CD14-positive monocyte (primary cell): ENCODE measurements around the gene CYSLTR2. TPM values are rescaled to one million over a fixed set of nuclear protein-coding genes. Genes with fewer than 3 reads are reported as not detected.

Experiments used
- DNase-seq, 3 donors: peaks; one replicate each; pipeline ENCODE4 v3.0.0-alpha.2; 2011 to 2022
- H2AFZ ChIP-seq: 2 replicates; pipeline ENCODE4 v1.6.0; 2012; ENCODE audit warnings: mild to moderate bottlenecking, low read depth, low read length, inconsistent platforms; ENCODE audit not compliant: insufficient read depth, poor library complexity, severe bottlenecking
- H3K27ac ChIP-seq, 2 donors: 1 replicate in 1 of 2; 2 replicates in 1 of 2; pipeline ENCODE4 v1.5.1; 2012 to 2013; ENCODE audit warnings: low read length in 2 of 2, control low read depth in 1 of 2, inconsistent platforms in 1 of 2, low read depth in 1 of 2, mild to moderate bottlenecking in 1 of 2
- H3K27me3 ChIP-seq, 2 donors: one replicate each; pipeline versions ENCODE4 v1.6.0 to v1.6.1; 2011 to 2013; ENCODE audit warnings: low read length in 2 of 2; ENCODE audit not compliant: control insufficient read depth in 2 of 2, insufficient read depth in 2 of 2
- H3K36me3 ChIP-seq, 2 donors: replicated peaks in 1 of 2; 1 replicate in 1 of 2; 2 replicates in 1 of 2; pipeline versions ENCODE4 v1.5.1 to v1.6.1; 2012 to 2013; ENCODE audit warnings: low read length in 2 of 2, control low read depth in 1 of 2, inconsistent platforms in 1 of 2, mild to moderate bottlenecking in 1 of 2; ENCODE audit not compliant: insufficient read depth in 2 of 2, control insufficient read depth in 1 of 2
- H3K4me1 ChIP-seq, 2 donors: 1 replicate in 1 of 2; 2 replicates in 1 of 2; pipeline versions ENCODE4 v1.5.1 to v1.6.1; 2012 to 2013; ENCODE audit warnings: low read length in 2 of 2, control low read depth in 1 of 2, inconsistent platforms in 1 of 2, mild to moderate bottlenecking in 1 of 2, moderate library complexity in 1 of 2; ENCODE audit not compliant: insufficient read depth in 2 of 2, control insufficient read depth in 1 of 2
- H3K4me2 ChIP-seq: replicated peaks from 2 replicates; pipeline ENCODE3; 2012; ENCODE audit warnings: low read length, moderate library complexity, mild to moderate bottlenecking; ENCODE audit not compliant: poor library complexity, severe bottlenecking; ENCODE audit errors: extremely low read depth
- H3K4me3 ChIP-seq, 3 experiments: fragments of 200-600 bp in 1 of 3; sonication (generic) in 1 of 3; replicated peaks in 1 of 3; 1 replicate in 2 of 3; 2 replicates in 1 of 3; pipeline ENCODE4 v1.5.1; 2011 to 2013; ENCODE audit warnings: low read length in 3 of 3, mild to moderate bottlenecking in 3 of 3, control low read depth in 2 of 3, low read depth in 2 of 3, inconsistent platforms in 1 of 3, moderate library complexity in 1 of 3
- H3K79me2 ChIP-seq: 2 replicates; pipeline ENCODE4 v1.6.0; 2012; ENCODE audit warnings: mild to moderate bottlenecking, control low read depth, inconsistent platforms, low read length, moderate library complexity; ENCODE audit not compliant: insufficient read depth
- H3K9ac ChIP-seq: 2 replicates; pipeline ENCODE4 v1.6.0; 2017; ENCODE audit warnings: low read length, mild to moderate bottlenecking; ENCODE audit not compliant: insufficient read depth, poor library complexity, severe bottlenecking
- H3K9me3 ChIP-seq, 2 donors: replicated peaks in 1 of 2; 1 replicate in 1 of 2; 2 replicates in 1 of 2; pipeline versions ENCODE4 v1.5.1 to v1.6.1; 2012 to 2013; ENCODE audit warnings: low read length in 2 of 2, control low read depth in 1 of 2; ENCODE audit not compliant: control insufficient read depth in 1 of 2, insufficient read depth in 1 of 2
- H4K20me1 ChIP-seq: 2 replicates; pipeline ENCODE4 v1.6.0; 2012; ENCODE audit warnings: mild to moderate bottlenecking, low read length, control low read depth, moderate library complexity; ENCODE audit not compliant: insufficient read depth
- H3K27ac Mint-ChIP-seq, 7 donors: one replicate each; pipeline ENCODE4 v1.8.0; 2020; ENCODE audit warnings: mild to moderate bottlenecking in 7 of 7, mixed read lengths in 7 of 7, moderate library complexity in 6 of 7, inconsistent platforms in 2 of 7
- H3K27me3 Mint-ChIP-seq, 3 donors: one replicate each; pipeline ENCODE4 v1.8.0; 2021 to 2022; ENCODE audit warnings: low read depth in 3 of 3, mild to moderate bottlenecking in 3 of 3, mixed read lengths in 3 of 3, moderate library complexity in 3 of 3, inconsistent platforms in 1 of 3
- H3K36me3 Mint-ChIP-seq, 2 donors: one replicate each; pipeline ENCODE4 v1.8.0; 2020; ENCODE audit warnings: mixed read lengths in 2 of 2, inconsistent platforms in 1 of 2, mild to moderate bottlenecking in 1 of 2
- H3K4me1 Mint-ChIP-seq: one replicate; pipeline ENCODE4 v1.8.0; 2020; ENCODE audit warnings: mild to moderate bottlenecking, mixed read lengths
- H3K4me3 Mint-ChIP-seq, 2 donors: one replicate each; pipeline ENCODE4 v1.8.0; 2020; ENCODE audit warnings: mild to moderate bottlenecking in 2 of 2, mixed read lengths in 2 of 2, moderate library complexity in 1 of 2
- H3K9me3 Mint-ChIP-seq, 7 donors: one replicate each; pipeline ENCODE4 v1.8.0; 2020 to 2022; ENCODE audit warnings: mixed read lengths in 7 of 7, mild to moderate bottlenecking in 6 of 7, moderate library complexity in 6 of 7, inconsistent platforms in 2 of 7
- CTCF ChIP-seq: fragments of 200-600 bp; IDR thresholded peaks from one replicate; pipeline ENCODE4 v1.8.0; 2022; ENCODE audit warnings: antibody characterized with exemption, mild to moderate bottlenecking
- WGBS: methylation state at CpG from one replicate; pipeline ENCODE4 v1.1.5; 2013; ENCODE audit warnings: missing lambda C conversion rate; ENCODE audit not compliant: insufficient coverage; 5-methylcytosine and 5-hydroxymethylcytosine counted together
- intact Hi-C, 2 donors: fragments of 100-400 bp; cut with micrococcal nuclease; formaldehyde crosslinking; loops; one replicate each; pipeline versions ENCODE4 v1.15.0 to v1.15.1; 2023
- polyA plus RNA-seq, 3 donors: library from polyadenylated mRNA; depleted of rRNA in 1 of 3; unstranded in 2 of 3; stranded (reverse) in 1 of 3; fragments of 300-500 nt in 2 of 3; fragments of >200 nt in 1 of 3; fragmentation: Illumina TruSeq in 2 of 3; gene quantifications; 1 replicate in 2 of 3; 2 replicates in 1 of 3; pipeline ENCODE4 v1.2.3, GENCODE V29; 2012 to 2021

Gene CYSLTR2
- polyA plus RNA-seq, 3 donors = 1.9 to 6.5 (median 4.1) TPM

GRCh38 chr13:48731001-48731658 is 77.4 kb downstream of the CYSLTR2 start:
- Histone ChIP-seq H4K20me1 (no peaks in the 10 kb centered on the region), H3K79me2 (no peaks in the 10 kb centered on the region), H3K27me3 (no peaks in the 10 kb centered on the region), H3K4me1 (peaks cover 9% of the 10 kb centered on the region in 2 donors), H3K27ac (peak overlapping the region in 1 of 2 donors; percentile 32), H3K36me3 (no peaks in the 10 kb centered on the region), H3K4me2 (peak overlapping the region; percentile 70), H2AFZ (peak overlapping the region; percentile 43), H3K9ac (no peak overlapping the region), H3K9me3 (no peaks in the 10 kb centered on the region), H3K4me3 (peak overlapping the region in 1 of 3 experiments; percentile 64)
- intact Hi-C loops = loop anchor here (5.0 to 10.0 kb wide), 3 partner anchors 36 to 76 kb away; partner anchors contain the start of gene CYSLTR2 (in 1 of the 2)
- WGBS = no CpG with 5 or more reads among the region's 6 CpGs
- peak; percentile 52 to 72 (median 55) for DNase-seq
- H3K36me3 Mint-ChIP-seq = peaks cover 0 to 3% of the 10 kb centered on the region in 2 donors
- H3K27ac Mint-ChIP-seq = peak overlapping the region; percentile 39 to 79 (median 55)
- H3K9me3 Mint-ChIP-seq = peaks cover 0 to 5% (median 3%) of the 10 kb centered on the region in 7 donors
- H3K4me3 Mint-ChIP-seq = peak overlapping the region in 1 of 2 donors; percentile 46
- H3K4me1 Mint-ChIP-seq = peaks cover 18% of the 10 kb centered on the region
- peak; percentile 21 for TF ChIP-seq CTCF
- peaks cover 0 to 2% (median 0%) of the 10 kb centered on the region in 3 donors for H3K27me3 Mint-ChIP-seq

GRCh38 chr13:48731957-48732569 is 78.3 kb downstream of the CYSLTR2 start:
- Histone ChIP-seq H3K27ac (peak overlapping the region in 1 of 2 donors; percentile 32), H3K27me3 (no peaks in the 10 kb centered on the region), H3K79me2 (no peaks in the 10 kb centered on the region), H4K20me1 (no peaks in the 10 kb centered on the region), H3K9me3 (no peaks in the 10 kb centered on the region), H3K4me1 (peaks cover 9% of the 10 kb centered on the region in 2 donors), H3K4me3 (peak overlapping the region; percentile 2 to 64 (median 4)), H3K36me3 (no peaks in the 10 kb centered on the region), H3K9ac (no peak overlapping the region), H2AFZ (peak overlapping the region; percentile 43), H3K4me2 (peak overlapping the region; percentile 70)
- peak; percentile 90 for TF ChIP-seq CTCF
- WGBS = 54% methylated on average over 14 of the region's 16 CpGs
- H3K36me3 Mint-ChIP-seq = peaks cover 0 to 3% of the 10 kb centered on the region in 2 donors
- peaks cover 18% of the 10 kb centered on the region for H3K4me1 Mint-ChIP-seq
- intact Hi-C loops = loop anchor here (5.0 to 10.0 kb wide), 3 partner anchors 35 to 77 kb away; partner anchors contain the start of gene CYSLTR2 (in 1 of the 2)
- peak overlapping the region; percentile 50 to 80 (median 75) for H3K27ac Mint-ChIP-seq
- H3K9me3 Mint-ChIP-seq = peaks cover 0 to 5% (median 3%) of the 10 kb centered on the region in 7 donors
- peak; percentile 40 to 58 (median 54) for DNase-seq
- H3K27me3 Mint-ChIP-seq = peaks cover 0 to 2% (median 0%) of the 10 kb centered on the region in 3 donors
- H3K4me3 Mint-ChIP-seq = peak overlapping the region; percentile 81 to 95
